K562 (cell line): Measurements from ENCODE around the gene ADTRP. TPM values are rescaled to one million over a fixed set of nuclear protein-coding genes. Genes with fewer than 3 reads are reported as not detected.

Experiments
- CHAMP1 ChIP-seq: fragments of 450-650 bp; IDR thresholded peaks from 2 replicates; pipeline ENCODE4 v1.6.1; 2016; ENCODE audit warnings: mild to moderate bottlenecking
- DPF2 ChIP-seq: fragments of 450-650 bp; IDR thresholded peaks from 2 replicates; pipeline ENCODE4 v1.6.1; 2016
- ELF1 ChIP-seq: fragments of 200-800 bp; sonication (Bioruptor generic); IDR thresholded peaks from 2 replicates; pipeline ENCODE4 v1.6.1; 2016; ENCODE audit warnings: missing genetic modification characterization, missing compliant biosample characterization
- GABPB1 ChIP-seq: sonication (generic); formaldehyde crosslinking; IDR thresholded peaks from 2 replicates; pipeline ENCODE4 v1.8.0; 2022; ENCODE audit warnings: mild to moderate bottlenecking, missing genetic modification reagents
- HNRNPH1 ChIP-seq: fragments of 200-400 bp; formaldehyde crosslinking; optimal IDR thresholded peaks from 2 replicates; pipeline ENCODE3; 2017; ENCODE audit warnings: low read depth, mild to moderate bottlenecking, low read length, moderate library complexity
- MCM2 ChIP-seq: fragments of 450-650 bp; IDR thresholded peaks from 2 replicates; pipeline ENCODE4 v1.6.1; 2017; ENCODE audit warnings: low read depth, mild to moderate bottlenecking
- NONO ChIP-seq, 2 experiments: fragments of 200-400 bp in 1 of 2; fragments of 450-650 bp in 1 of 2; formaldehyde crosslinking in 1 of 2; IDR thresholded peaks; 2 replicates each; pipeline ENCODE4 v1.6.1; 2017; ENCODE audit warnings: low read depth in 2 of 2, mild to moderate bottlenecking in 2 of 2, moderate library complexity in 2 of 2, low read length in 1 of 2
- NUFIP1 ChIP-seq: fragments of 450-650 bp; IDR thresholded peaks from 2 replicates; pipeline ENCODE4 v1.6.1; 2018; ENCODE audit not compliant: partially characterized antibody
- SMARCC2 ChIP-seq: fragments of 450-650 bp; IDR thresholded peaks from 2 replicates; pipeline ENCODE4 v1.6.1; 2017; ENCODE audit warnings: antibody characterized with exemption, moderate library complexity, mild to moderate bottlenecking, low read depth
- STAT6 ChIP-seq: sonication (generic); formaldehyde crosslinking; IDR thresholded peaks from 2 replicates; pipeline ENCODE4 v1.8.1; 2023; ENCODE audit warnings: mild to moderate bottlenecking, missing genetic modification reagents
- VEZF1 ChIP-seq: fragments of 200-800 bp; sonication (Bioruptor generic); IDR thresholded peaks from 2 replicates; pipeline ENCODE4 v1.6.1; 2017; ENCODE audit warnings: missing genetic modification characterization, missing compliant biosample characterization
- ZEB2 ChIP-seq: fragments of 450-650 bp; IDR thresholded peaks from 2 replicates; pipeline ENCODE4 v1.6.1; 2016
- ZNF224 ChIP-seq: sonication (generic); formaldehyde crosslinking; IDR thresholded peaks from 2 replicates; pipeline ENCODE4 v1.8.0; 2022; ENCODE audit warnings: mild to moderate bottlenecking, missing genetic modification reagents
- ZNF3 ChIP-seq: fragments of 250-450 bp; sonication (Bioruptor Pico); IDR thresholded peaks from 2 replicates; pipeline ENCODE4 v1.5.0; 2021; ENCODE audit warnings: mild to moderate bottlenecking, moderate library complexity
- ZNF384 ChIP-seq: IDR thresholded peaks from 2 replicates; pipeline ENCODE4 v1.6.1; 2012; ENCODE audit warnings: low read depth, low read length, improper control_type of control experiment
- polyA plus RNA-seq, 8 experiments: library from polyadenylated mRNA; depleted of rRNA in 4 of 8; stranded (reverse) in 5 of 8; unstranded in 3 of 8; fragments of >200 nt; fragmentation: Nextera tagmentation in 2 of 8; fragmentation: Illumina TruSeq in 1 of 8; extraction: Ambion mirVana in 2 of 8; extraction: Trizol in 1 of 8; gene quantifications; 2 replicates each; pipeline versions ENCODE4 v1.2.1 to v1.2.3, GENCODE V29; 2011 to 2014; ENCODE audit warnings: inconsistent platforms in 1 of 8, missing spikeins in 1 of 8
- total RNA-seq, 7 experiments: library from RNA; depleted of rRNA in 6 of 7; stranded (reverse); fragments of >200 nt in 6 of 7; fragmentation: Illumina TruSeq in 2 of 7; extraction: Trizol in 2 of 7; gene quantifications; 2 replicates each; pipeline versions ENCODE4 v1.2.1 to v1.2.3, GENCODE V29; 2011 to 2021; ENCODE audit warnings: low replicate concordance in 1 of 7
- TF ChIP-seq, protein P1 (sequence below): fragments of 200-800 bp; sonication (Bioruptor generic); IDR thresholded peaks from 2 replicates; pipeline ENCODE4 v1.6.1; 2016; ENCODE audit warnings: missing genetic modification characterization, missing compliant biosample characterization

Gene ADTRP
- total and polyA plus RNA-seq, 9 of the 15 experiments (the other 6 are each of a cell fraction or from before 2014, with no cell fraction given): 7.4 to 24.0 (median 13.6) TPM

DNA sequence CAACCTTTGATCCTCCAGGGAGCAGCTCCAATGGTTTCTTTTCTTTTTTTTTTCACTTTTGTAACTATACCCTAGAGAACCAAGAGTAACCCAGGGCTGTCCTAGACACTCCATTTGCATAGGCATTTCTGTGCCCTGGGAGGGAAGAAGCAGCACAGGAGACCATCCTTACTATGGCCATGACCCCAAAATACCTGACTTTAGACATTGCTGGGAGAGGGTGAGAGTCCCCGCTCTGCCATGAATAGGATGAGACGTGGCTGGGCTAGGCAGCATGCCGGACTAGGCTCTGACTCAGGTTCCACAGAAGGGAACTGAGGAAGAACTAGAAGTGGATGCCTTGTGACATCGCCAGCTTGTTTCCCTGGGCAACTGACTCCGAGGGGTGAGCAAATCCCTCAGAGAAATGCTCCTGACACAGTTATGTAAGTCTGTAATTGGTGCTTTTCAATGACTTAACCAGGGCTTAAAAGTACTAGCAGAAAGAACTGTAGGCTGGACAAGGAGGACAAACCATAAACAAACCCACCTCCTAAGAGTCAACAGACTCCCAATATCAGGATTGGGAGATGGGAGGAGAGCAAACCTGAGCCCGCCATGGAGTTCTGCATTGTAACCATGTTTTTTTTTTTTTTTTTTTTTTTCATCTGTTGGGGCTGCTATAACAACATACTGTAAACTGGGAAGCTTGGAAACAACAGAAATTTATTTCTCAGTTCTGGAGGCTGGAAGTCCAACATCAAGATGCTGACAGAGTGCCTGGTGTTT, 910 bp upstream of the ADTRP start (continued):
- TF ChIP-seq STAT6 (CRISPR knock-in tag): no peak
- no peak for TF ChIP-seq CHAMP1
- no peak for TF ChIP-seq MCM2
- no peak for TF ChIP-seq ZNF3 (CRISPR knock-in tag)
- no peak for TF ChIP-seq HNRNPH1
- no peak for TF ChIP-seq ZEB2
- TF ChIP-seq ELF1 (tag): peak; percentile 29; the same call in 1 of the 2 replicates
- TF ChIP-seq SMARCC2: no peak
- no peak for TF ChIP-seq NONO (IDR thresholded peaks at IDR 0.05; ENCODE audit: low read depth in 2 of 2, low read length in 1 of 2)
- TF ChIP-seq NUFIP1: no peak
- TF ChIP-seq VEZF1 (CRISPR knock-in tag): no peak; the same call in 1 of the 2 replicates
- TF ChIP-seq, protein P1, sequence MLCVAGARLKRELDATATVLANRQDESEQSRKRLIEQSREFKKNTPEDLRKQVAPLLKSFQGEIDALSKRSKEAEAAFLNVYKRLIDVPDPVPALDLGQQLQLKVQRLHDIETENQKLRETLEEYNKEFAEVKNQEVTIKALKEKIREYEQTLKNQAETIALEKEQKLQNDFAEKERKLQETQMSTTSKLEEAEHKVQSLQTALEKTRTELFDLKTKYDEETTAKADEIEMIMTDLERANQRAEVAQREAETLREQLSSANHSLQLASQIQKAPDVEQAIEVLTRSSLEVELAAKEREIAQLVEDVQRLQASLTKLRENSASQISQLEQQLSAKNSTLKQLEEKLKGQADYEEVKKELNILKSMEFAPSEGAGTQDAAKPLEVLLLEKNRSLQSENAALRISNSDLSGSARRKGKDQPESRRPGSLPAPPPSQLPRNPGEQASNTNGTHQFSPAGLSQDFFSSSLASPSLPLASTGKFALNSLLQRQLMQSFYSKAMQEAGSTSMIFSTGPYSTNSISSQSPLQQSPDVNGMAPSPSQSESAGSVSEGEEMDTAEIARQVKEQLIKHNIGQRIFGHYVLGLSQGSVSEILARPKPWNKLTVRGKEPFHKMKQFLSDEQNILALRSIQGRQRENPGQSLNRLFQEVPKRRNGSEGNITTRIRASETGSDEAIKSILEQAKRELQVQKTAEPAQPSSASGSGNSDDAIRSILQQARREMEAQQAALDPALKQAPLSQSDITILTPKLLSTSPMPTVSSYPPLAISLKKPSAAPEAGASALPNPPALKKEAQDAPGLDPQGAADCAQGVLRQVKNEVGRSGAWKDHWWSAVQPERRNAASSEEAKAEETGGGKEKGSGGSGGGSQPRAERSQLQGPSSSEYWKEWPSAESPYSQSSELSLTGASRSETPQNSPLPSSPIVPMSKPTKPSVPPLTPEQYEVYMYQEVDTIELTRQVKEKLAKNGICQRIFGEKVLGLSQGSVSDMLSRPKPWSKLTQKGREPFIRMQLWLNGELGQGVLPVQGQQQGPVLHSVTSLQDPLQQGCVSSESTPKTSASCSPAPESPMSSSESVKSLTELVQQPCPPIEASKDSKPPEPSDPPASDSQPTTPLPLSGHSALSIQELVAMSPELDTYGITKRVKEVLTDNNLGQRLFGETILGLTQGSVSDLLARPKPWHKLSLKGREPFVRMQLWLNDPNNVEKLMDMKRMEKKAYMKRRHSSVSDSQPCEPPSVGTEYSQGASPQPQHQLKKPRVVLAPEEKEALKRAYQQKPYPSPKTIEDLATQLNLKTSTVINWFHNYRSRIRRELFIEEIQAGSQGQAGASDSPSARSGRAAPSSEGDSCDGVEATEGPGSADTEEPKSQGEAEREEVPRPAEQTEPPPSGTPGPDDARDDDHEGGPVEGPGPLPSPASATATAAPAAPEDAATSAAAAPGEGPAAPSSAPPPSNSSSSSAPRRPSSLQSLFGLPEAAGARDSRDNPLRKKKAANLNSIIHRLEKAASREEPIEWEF (CRISPR knock-in tag): 0 out of 2 replicates have a peak, but pooled peaks have one; percentile 8
- TF ChIP-seq GABPB1 (CRISPR knock-in tag): 0 out of 2 replicates have a peak, but pooled peaks have one; percentile 22
- 0 out of 2 replicates have a peak, but pooled peaks have one; percentile 27 for TF ChIP-seq ZNF224
- TF ChIP-seq DPF2: no peak
- peak; percentile 63 for TF ChIP-seq ZNF384
